Measurements from ENCODE around the gene COMP. TPM values are rescaled to one million over a fixed set of nuclear protein-coding genes. Genes with fewer than 3 reads are reported as not detected.

The COMP gene
- total and polyA plus RNA-seq, 2 donors from 2014 or later, result 1.8 to 33.2 TPM

- Histone ChIP-seq H3K4me1 (ENCODE audit: control insufficient read depth in 2 of 3, insufficient read depth in 2 of 3, low read depth in 1 of 3, low read length in 3 of 3) (peaks cover 0 to 28% (median 17%) of the 10 kb centered on the region in 3 donors), H3K9ac (ENCODE audit: low read length in 3 of 3) (no peak overlapping the region), H3K27ac (ENCODE audit: low read depth in 2 of 2, low read length in 2 of 2) (peak overlapping the region; percentile 32 to 83), H3K9me3 (ENCODE audit: control insufficient read depth in 2 of 3, insufficient read depth in 1 of 3, low read length in 3 of 3) (no peaks in the 10 kb centered on the region), H3K27me3 (ENCODE audit: control insufficient read depth, insufficient read depth, low read length) (no peaks in the 10 kb centered on the region), H3K4me3 (ENCODE audit: low read length in 3 of 3) (no peak overlapping the region), H3K36me3 (ENCODE audit: control insufficient read depth in 2 of 3, insufficient read depth in 3 of 3, low read length in 3 of 3) (no peaks in the 10 kb centered on the region)
- peak; percentile 74 to 91 (median 85) for DNase-seq
- intact Hi-C loops (cut with DNase I), result no loop called here
- no peak for FAIRE-seq
- no peak for TF ChIP-seq CTCF (IDR thresholded peaks at IDR 0.05; ENCODE audit: borderline replicate concordance, extremely low read depth, insufficient read depth)
Observed at GRCh38 chr19:18742838-18743783, 48.0 kb downstream of the COMP start.

- intact Hi-C loops (cut with DNase I), result no loop called here
- Histone ChIP-seq H3K27me3 (ENCODE audit: control insufficient read depth, insufficient read depth, low read length) (no peaks in the 10 kb centered on the region), H3K27ac (ENCODE audit: low read depth in 2 of 2, low read length in 2 of 2) (peak overlapping the region; percentile 83), H3K9me3 (ENCODE audit: control insufficient read depth in 2 of 3, insufficient read depth in 1 of 3, low read length in 3 of 3) (no peaks in the 10 kb centered on the region), H3K4me1 (ENCODE audit: control insufficient read depth in 2 of 3, insufficient read depth in 2 of 3, low read depth in 1 of 3, low read length in 3 of 3) (peaks cover 2 to 33% (median 24%) of the 10 kb centered on the region in 3 donors), H3K36me3 (ENCODE audit: control insufficient read depth in 2 of 3, insufficient read depth in 3 of 3, low read length in 3 of 3) (no peaks in the 10 kb centered on the region), H3K9ac (ENCODE audit: low read length in 3 of 3) (no peak overlapping the region), H3K4me3 (ENCODE audit: low read length in 3 of 3) (no peak overlapping the region)
- DNase-seq (no peak), FAIRE-seq (no peak)
- no peak for TF ChIP-seq CTCF (IDR thresholded peaks at IDR 0.05; ENCODE audit: borderline replicate concordance, extremely low read depth, insufficient read depth)
Observed at GRCh38 chr19:18742324-18742723, 48.8 kb downstream of the COMP start.

GRCh38 chr19:18741124-18742121, 49.7 kb downstream of the COMP start:
- Histone ChIP-seq H3K9me3 (ENCODE audit: control insufficient read depth in 2 of 3, insufficient read depth in 1 of 3, low read length in 3 of 3) (no peaks in the 10 kb centered on the region), H3K27ac (ENCODE audit: low read depth in 2 of 2, low read length in 2 of 2) (peak overlapping the region; percentile 83 to 92), H3K9ac (ENCODE audit: low read length in 3 of 3) (peak overlapping the region in 1 of 3 donors; percentile 29), H3K27me3 (ENCODE audit: control insufficient read depth, insufficient read depth, low read length) (no peaks in the 10 kb centered on the region), H3K4me1 (ENCODE audit: control insufficient read depth in 2 of 3, insufficient read depth in 2 of 3, low read depth in 1 of 3, low read length in 3 of 3) (peaks cover 3 to 38% (median 29%) of the 10 kb centered on the region in 3 donors), H3K36me3 (ENCODE audit: control insufficient read depth in 2 of 3, insufficient read depth in 3 of 3, low read length in 3 of 3) (no peaks in the 10 kb centered on the region), H3K4me3 (ENCODE audit: low read length in 3 of 3) (no peak overlapping the region)
- no peak for TF ChIP-seq CTCF (IDR thresholded peaks at IDR 0.05; ENCODE audit: borderline replicate concordance, extremely low read depth, insufficient read depth)
- no peak for FAIRE-seq
- DNase-seq, result peak; percentile 78 to 96 (median 79)
- intact Hi-C loops (cut with DNase I), result no loop called here
